Neural cell (in vitro differentiated cells): Measurements from ENCODE around the gene AGFG2. TPM values are rescaled to one million over a fixed set of nuclear protein-coding genes. Genes with fewer than 3 reads are reported as not detected.

Experiments
- H2AFZ ChIP-seq: fragments of 200-600, 300-800 bp; sonication (generic), shearing (Covaris generic); 2 replicates; pipeline ENCODE4 v1.6.0; 2014; ENCODE audit warnings: low read depth, mild to moderate bottlenecking, antibody characterized with exemption, low read length, moderate library complexity
- H3F3A ChIP-seq: fragments of 200-600 bp; shearing (Covaris generic); 2 replicates; pipeline ENCODE4 v1.6.1; 2016; ENCODE audit warnings: mild to moderate bottlenecking, moderate library complexity, mixed read lengths, antibody characterized with exemption, low read length; ENCODE audit not compliant: insufficient read depth, poor library complexity, severe bottlenecking
- H3K27ac ChIP-seq: fragments of 200-600, 300-800 bp; sonication (generic), shearing (Covaris generic); 2 replicates; pipeline ENCODE4 v1.5.1; 2014; ENCODE audit warnings: mild to moderate bottlenecking, low read length, moderate library complexity
- H3K27me3 ChIP-seq: fragments of 300-800, 200-600 bp; sonication (generic), shearing (Covaris generic); 2 replicates; pipeline ENCODE4 v1.6.0; 2014; ENCODE audit warnings: mild to moderate bottlenecking, low read depth, low read length, moderate library complexity; ENCODE audit not compliant: insufficient read depth
- H3K36me3 ChIP-seq: fragments of 300-800, 200-600 bp; sonication (generic), shearing (Covaris generic); 2 replicates; pipeline ENCODE4 v1.5.1; 2014; ENCODE audit warnings: mild to moderate bottlenecking, antibody characterized with exemption, low read length, moderate library complexity; ENCODE audit not compliant: insufficient read depth
- H3K4me2 ChIP-seq: fragments of 300-800, 200-600 bp; sonication (generic), shearing (Covaris generic); 2 replicates; pipeline ENCODE4 v1.6.0; 2014; ENCODE audit warnings: mild to moderate bottlenecking, low read length
- H3K4me3 ChIP-seq: fragments of 300-800, 200-600 bp; sonication (generic), shearing (Covaris generic); 2 replicates; pipeline ENCODE4 v1.5.1; 2014; ENCODE audit warnings: mild to moderate bottlenecking, low read length, moderate library complexity
- H3K79me2 ChIP-seq: fragments of 200-600 bp; shearing (Covaris generic); replicated peaks from 2 replicates; pipeline ENCODE4 v1.6.0; 2014; ENCODE audit warnings: mild to moderate bottlenecking, low read length, moderate library complexity; ENCODE audit not compliant: insufficient read depth
- H3K9ac ChIP-seq: fragments of 300-800, 200-600 bp; sonication (generic), shearing (Covaris generic); 2 replicates; pipeline ENCODE4 v1.6.1; 2016; ENCODE audit warnings: mild to moderate bottlenecking, low read length, mixed read lengths
- H3K9me2 ChIP-seq: fragments of 200-600 bp; shearing (Covaris generic); 2 replicates; pipeline ENCODE4 v1.6.1; 2016; ENCODE audit warnings: mild to moderate bottlenecking, low read length, mixed read lengths; ENCODE audit not compliant: insufficient read depth
- H3K9me3 ChIP-seq: fragments of 200-600, 300-800 bp; sonication (generic), shearing (Covaris generic); 2 replicates; pipeline ENCODE4 v1.6.1; 2016; ENCODE audit warnings: mild to moderate bottlenecking, mixed run types, low read length, moderate library complexity, mixed read lengths
- H4K20me1 ChIP-seq: fragments of 200-600 bp; shearing (Covaris generic); 2 replicates; pipeline ENCODE4 v1.6.1; 2016; ENCODE audit warnings: mild to moderate bottlenecking, mixed run types; ENCODE audit not compliant: insufficient read depth
- EP300 ChIP-seq: fragments of 450-650 bp; conservative IDR thresholded peaks from 2 replicates; pipeline ENCODE4 v1.6.1; 2014; ENCODE audit warnings: antibody characterized with exemption, mild to moderate bottlenecking, moderate library complexity; ENCODE audit not compliant: poor library complexity, severe bottlenecking
- EZH2 ChIP-seq: fragments of 200-600, 300-800 bp; shearing (Covaris generic), sonication (generic); IDR thresholded peaks from 2 replicates; pipeline ENCODE4 v1.6.1; 2014; ENCODE audit warnings: antibody characterized with exemption, low read length, borderline replicate concordance, mild to moderate bottlenecking; ENCODE audit not compliant: insufficient read depth, poor library complexity, severe bottlenecking
- MXI1 ChIP-seq: fragments of 450-650 bp; conservative IDR thresholded peaks from 2 replicates; pipeline ENCODE4 v1.6.1; 2014; ENCODE audit warnings: antibody characterized with exemption, mild to moderate bottlenecking; ENCODE audit not compliant: poor library complexity, severe bottlenecking
- RAD21 ChIP-seq: fragments of 450-650 bp; conservative IDR thresholded peaks from 2 replicates; pipeline ENCODE4 v1.6.1; 2014; ENCODE audit warnings: antibody characterized with exemption, mild to moderate bottlenecking, moderate library complexity
- SMC3 ChIP-seq: fragments of 450-650 bp; conservative IDR thresholded peaks from 2 replicates; pipeline ENCODE4 v1.6.1; 2014; ENCODE audit warnings: antibody characterized with exemption, mild to moderate bottlenecking, moderate library complexity; ENCODE audit not compliant: poor library complexity
- polyA plus RNA-seq: library from polyadenylated mRNA; depleted of rRNA; stranded (reverse); fragments of >200 nt; gene quantifications from 2 replicates; pipeline ENCODE4 v1.2.3, GENCODE V29; 2014
- TF ChIP-seq, protein P1 (sequence below): fragments of 450-650 bp; IDR thresholded peaks from 2 replicates; pipeline ENCODE4 v1.5.1; 2014; ENCODE audit warnings: antibody characterized with exemption, mild to moderate bottlenecking, moderate library complexity; ENCODE audit not compliant: poor library complexity, severe bottlenecking
- TF ChIP-seq, protein P2 (sequence below): IDR thresholded peaks from 2 replicates; pipeline ENCODE4 v1.6.1; 2012; ENCODE audit warnings: borderline replicate concordance

The AGFG2 gene
- polyA plus RNA-seq, 1 donor from 2014 or later = 3.4 TPM

DNA sequence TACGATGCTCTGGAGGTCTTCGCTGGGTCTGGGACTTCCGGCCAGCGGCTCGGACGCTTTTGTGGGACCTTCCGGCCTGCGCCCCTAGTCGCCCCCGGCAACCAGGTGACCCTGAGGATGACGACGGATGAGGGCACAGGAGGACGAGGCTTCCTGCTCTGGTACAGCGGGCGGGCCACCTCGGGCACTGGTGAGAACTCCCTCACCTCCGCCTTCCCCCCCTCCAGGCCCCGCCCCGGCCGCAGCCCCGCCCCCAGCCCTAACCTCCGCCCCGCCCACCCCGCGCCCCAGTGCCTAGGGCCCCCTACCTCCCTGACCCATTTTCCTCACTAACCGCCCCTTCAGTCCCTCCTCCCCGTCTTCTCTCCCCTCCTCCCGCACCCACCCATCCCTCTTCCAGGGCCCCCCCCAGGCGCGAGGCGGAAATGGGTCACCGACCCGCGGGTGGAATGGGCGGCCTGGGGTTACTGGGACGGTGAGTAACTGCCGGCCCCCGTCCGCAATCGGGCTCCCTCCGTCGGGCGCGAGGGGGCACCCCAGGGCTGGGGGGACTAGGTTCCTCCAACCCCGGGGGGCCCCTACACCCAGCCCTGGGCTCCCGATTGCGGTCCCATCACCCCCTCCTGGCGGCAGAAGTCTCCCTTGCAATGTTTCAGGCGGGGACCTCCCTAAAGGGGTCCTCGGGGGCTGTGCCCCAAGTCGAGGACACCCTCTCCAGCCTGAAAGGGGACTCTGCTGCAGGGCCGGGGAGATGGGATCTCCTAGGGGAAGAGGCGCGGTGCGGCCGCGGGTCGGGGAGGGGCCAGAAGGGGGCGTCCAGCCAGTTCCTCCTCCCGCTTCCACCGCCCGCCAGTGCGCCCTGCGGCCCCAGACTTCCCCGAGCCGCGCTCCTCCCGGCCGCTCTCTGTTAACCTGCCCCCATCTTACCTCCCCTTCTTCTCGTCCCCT lies 65.3 kb downstream of the AGFG2 start:
- Histone ChIP-seq H3K27ac (no peak overlapping the region), H3K9ac (peak overlapping the region; percentile 29)

DNA sequence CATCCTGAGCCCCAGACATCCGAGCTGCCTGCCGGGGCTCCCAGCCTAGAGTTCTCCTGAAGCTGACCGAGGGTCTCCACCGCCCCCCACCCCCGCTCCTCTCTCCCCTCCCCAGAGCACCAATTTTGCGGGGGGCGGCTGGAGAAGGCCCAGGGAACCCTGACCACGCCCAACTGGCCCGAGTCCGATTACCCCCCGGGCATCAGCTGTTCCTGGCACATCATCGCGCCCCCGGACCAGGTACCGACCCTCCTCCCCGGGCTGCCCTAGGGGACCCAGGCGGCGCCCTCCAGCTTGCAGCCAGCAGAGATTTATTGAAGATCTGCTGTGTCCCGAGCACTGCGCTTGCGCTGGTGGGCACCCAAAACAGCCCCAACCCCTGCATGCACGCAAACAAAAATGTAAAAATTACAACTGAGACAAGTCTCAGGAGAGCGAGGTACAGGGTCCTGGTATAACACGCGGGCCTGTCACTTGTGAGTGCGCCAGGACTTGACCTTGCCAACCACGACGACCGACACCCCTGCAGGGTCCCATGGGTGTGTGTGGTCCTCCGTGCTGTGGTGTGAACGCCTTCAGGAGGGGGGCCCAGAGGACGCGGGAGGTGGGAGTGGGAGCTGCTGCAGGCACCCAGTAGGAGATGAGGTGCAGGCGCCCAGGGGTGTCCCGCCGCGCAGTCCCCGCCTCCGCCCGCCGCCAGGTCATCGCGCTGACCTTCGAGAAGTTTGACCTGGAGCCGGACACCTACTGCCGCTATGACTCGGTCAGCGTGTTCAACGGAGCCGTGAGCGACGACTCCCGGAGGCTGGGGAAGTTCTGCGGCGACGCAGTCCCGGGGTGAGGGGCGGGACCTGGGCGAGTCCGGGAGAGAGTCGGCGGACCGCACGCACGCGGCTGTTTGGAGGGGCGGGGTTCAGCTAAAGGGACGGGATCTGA lies 66.2 kb downstream of the AGFG2 start:
- no peaks in the 10 kb centered on the region for H3K9me3 ChIP-seq
- H3K9ac ChIP-seq = peak overlapping the region; percentile 20
- H2AFZ ChIP-seq = no peak overlapping the region
- H4K20me1 ChIP-seq = no peaks in the 10 kb centered on the region
- no peak overlapping the region for H3K4me2 ChIP-seq
- H3K9me2 ChIP-seq = no peaks in the 10 kb centered on the region
- H3K79me2 ChIP-seq = no peaks in the 10 kb centered on the region
- TF ChIP-seq EZH2 (peak; percentile 69), EP300 (no peak)
- no peak overlapping the region for H3K27ac ChIP-seq
- H3K27me3 ChIP-seq = peaks cover 34% of the 10 kb centered on the region
- H3F3A ChIP-seq = no peaks in the 10 kb centered on the region
- H3K4me3 ChIP-seq = peak overlapping the region; percentile 57
- no peaks in the 10 kb centered on the region for H3K36me3 ChIP-seq

More for the DNA sequence above, 65.3 kb downstream of the AGFG2 start:
- TF ChIP-seq, protein P1, sequence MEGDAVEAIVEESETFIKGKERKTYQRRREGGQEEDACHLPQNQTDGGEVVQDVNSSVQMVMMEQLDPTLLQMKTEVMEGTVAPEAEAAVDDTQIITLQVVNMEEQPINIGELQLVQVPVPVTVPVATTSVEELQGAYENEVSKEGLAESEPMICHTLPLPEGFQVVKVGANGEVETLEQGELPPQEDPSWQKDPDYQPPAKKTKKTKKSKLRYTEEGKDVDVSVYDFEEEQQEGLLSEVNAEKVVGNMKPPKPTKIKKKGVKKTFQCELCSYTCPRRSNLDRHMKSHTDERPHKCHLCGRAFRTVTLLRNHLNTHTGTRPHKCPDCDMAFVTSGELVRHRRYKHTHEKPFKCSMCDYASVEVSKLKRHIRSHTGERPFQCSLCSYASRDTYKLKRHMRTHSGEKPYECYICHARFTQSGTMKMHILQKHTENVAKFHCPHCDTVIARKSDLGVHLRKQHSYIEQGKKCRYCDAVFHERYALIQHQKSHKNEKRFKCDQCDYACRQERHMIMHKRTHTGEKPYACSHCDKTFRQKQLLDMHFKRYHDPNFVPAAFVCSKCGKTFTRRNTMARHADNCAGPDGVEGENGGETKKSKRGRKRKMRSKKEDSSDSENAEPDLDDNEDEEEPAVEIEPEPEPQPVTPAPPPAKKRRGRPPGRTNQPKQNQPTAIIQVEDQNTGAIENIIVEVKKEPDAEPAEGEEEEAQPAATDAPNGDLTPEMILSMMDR = peak; percentile 47
- TF ChIP-seq MXI1 = no peak
- no peaks in the 10 kb centered on the region for H3K9me3 ChIP-seq
- H3K27me3 ChIP-seq = peaks cover 34% of the 10 kb centered on the region
- no peaks in the 10 kb centered on the region for H4K20me1 ChIP-seq
- peak overlapping the region; percentile 57 for H3K4me3 ChIP-seq
- no peak overlapping the region for H2AFZ ChIP-seq
- no peaks in the 10 kb centered on the region for H3K9me2 ChIP-seq
- H3K4me2 ChIP-seq = no peak overlapping the region
- H3K36me3 ChIP-seq = no peaks in the 10 kb centered on the region
- no peaks in the 10 kb centered on the region for H3K79me2 ChIP-seq
- H3F3A ChIP-seq = no peaks in the 10 kb centered on the region

DNA sequence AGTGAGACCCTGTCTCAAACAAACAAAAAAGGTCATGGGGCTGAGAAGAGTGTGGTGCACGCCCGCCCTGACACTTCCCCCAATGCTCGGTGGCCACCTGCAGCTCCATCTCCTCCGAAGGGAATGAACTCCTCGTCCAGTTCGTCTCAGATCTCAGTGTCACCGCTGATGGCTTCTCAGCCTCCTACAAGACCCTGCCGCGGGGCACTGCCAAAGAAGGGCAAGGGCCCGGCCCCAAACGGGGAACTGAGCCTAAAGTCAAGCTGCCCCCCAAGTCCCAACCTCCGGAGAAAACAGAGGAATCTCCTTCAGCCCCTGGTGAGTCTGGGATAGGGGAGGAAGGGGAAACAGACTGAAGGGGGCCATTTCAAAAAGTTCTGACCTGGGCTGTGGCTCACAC lies 67.3 kb downstream of the AGFG2 start:
- H3K4me2 ChIP-seq = no peak overlapping the region
- no peaks in the 10 kb centered on the region for H3F3A ChIP-seq
- no peaks in the 10 kb centered on the region for H3K79me2 ChIP-seq
- no peaks in the 10 kb centered on the region for H3K9me2 ChIP-seq
- H3K27me3 ChIP-seq = peaks cover 34% of the 10 kb centered on the region
- no peak for TF ChIP-seq RAD21
- TF ChIP-seq EP300 = no peak
- TF ChIP-seq SMC3 = no peak
- TF ChIP-seq, protein P2, sequence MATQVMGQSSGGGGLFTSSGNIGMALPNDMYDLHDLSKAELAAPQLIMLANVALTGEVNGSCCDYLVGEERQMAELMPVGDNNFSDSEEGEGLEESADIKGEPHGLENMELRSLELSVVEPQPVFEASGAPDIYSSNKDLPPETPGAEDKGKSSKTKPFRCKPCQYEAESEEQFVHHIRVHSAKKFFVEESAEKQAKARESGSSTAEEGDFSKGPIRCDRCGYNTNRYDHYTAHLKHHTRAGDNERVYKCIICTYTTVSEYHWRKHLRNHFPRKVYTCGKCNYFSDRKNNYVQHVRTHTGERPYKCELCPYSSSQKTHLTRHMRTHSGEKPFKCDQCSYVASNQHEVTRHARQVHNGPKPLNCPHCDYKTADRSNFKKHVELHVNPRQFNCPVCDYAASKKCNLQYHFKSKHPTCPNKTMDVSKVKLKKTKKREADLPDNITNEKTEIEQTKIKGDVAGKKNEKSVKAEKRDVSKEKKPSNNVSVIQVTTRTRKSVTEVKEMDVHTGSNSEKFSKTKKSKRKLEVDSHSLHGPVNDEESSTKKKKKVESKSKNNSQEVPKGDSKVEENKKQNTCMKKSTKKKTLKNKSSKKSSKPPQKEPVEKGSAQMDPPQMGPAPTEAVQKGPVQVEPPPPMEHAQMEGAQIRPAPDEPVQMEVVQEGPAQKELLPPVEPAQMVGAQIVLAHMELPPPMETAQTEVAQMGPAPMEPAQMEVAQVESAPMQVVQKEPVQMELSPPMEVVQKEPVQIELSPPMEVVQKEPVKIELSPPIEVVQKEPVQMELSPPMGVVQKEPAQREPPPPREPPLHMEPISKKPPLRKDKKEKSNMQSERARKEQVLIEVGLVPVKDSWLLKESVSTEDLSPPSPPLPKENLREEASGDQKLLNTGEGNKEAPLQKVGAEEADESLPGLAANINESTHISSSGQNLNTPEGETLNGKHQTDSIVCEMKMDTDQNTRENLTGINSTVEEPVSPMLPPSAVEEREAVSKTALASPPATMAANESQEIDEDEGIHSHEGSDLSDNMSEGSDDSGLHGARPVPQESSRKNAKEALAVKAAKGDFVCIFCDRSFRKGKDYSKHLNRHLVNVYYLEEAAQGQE = no peak
- no peak for TF ChIP-seq EZH2
- H3K4me3 ChIP-seq = no peak overlapping the region
- no peaks in the 10 kb centered on the region for H3K36me3 ChIP-seq
- no peaks in the 10 kb centered on the region for H3K9me3 ChIP-seq
- no peak overlapping the region for H2AFZ ChIP-seq
- no peak overlapping the region for H3K27ac ChIP-seq
- no peak overlapping the region for H3K9ac ChIP-seq
- H4K20me1 ChIP-seq = no peaks in the 10 kb centered on the region
